ENCODE measurements around the gene SEPTIN14.

GRCh38 chr7:55770778-55771177 lies 91.8 kb downstream of the SEPTIN14 start:
- TF ChIP-seq CTCF (IDR thresholded peaks at IDR 0.05): no peak
- TF ChIP-seq POLR2AphosphoS5 (IDR thresholded peaks at IDR 0.05): no peak
- no peak for TF ChIP-seq POLR2A (IDR thresholded peaks at IDR 0.05)
- TF ChIP-seq EP300 (IDR thresholded peaks at IDR 0.05): no peak
